GM23338 (cell line): ENCODE measurements around the gene HBS1L.

Experiments
- CREB1 ChIP-seq: fragments of 250-450 bp; sonication (Bioruptor Pico); IDR thresholded peaks from 2 replicates; pipeline ENCODE4 v1.5.0; 2020; ENCODE audit warnings: low read depth, mild to moderate bottlenecking, moderate library complexity
- EZH2 ChIP-seq: fragments of 200-600 bp; sonication (generic); IDR thresholded peaks from one replicate; pipeline ENCODE4 v1.8.0; 2017; ENCODE audit warnings: antibody characterized with exemption, mild to moderate bottlenecking, low read depth; ENCODE audit not compliant: unreplicated experiment
- EZH2phosphoT487 ChIP-seq: fragments of 200-600 bp; sonication (generic); IDR thresholded peaks from one replicate; pipeline ENCODE4 v1.8.1; 2018; ENCODE audit warnings: antibody characterized with exemption; ENCODE audit not compliant: unreplicated experiment
- JUNB ChIP-seq: IDR thresholded peaks from one replicate; pipeline ENCODE4 v1.6.1; 2016; ENCODE audit warnings: antibody characterized with exemption; ENCODE audit not compliant: unreplicated experiment
- NANOG ChIP-seq: IDR thresholded peaks from 2 replicates; pipeline ENCODE4 v1.6.1; 2016; ENCODE audit warnings: antibody characterized with exemption, borderline replicate concordance
- POLR2AphosphoS5 ChIP-seq: IDR thresholded peaks from 2 replicates; pipeline ENCODE4 v1.6.1; 2016; ENCODE audit warnings: antibody characterized with exemption, low read depth
- STAT1 ChIP-seq: IDR thresholded peaks from one replicate; pipeline ENCODE4 v1.6.1; 2016; ENCODE audit warnings: antibody characterized with exemption; ENCODE audit not compliant: unreplicated experiment
- ZNF114 ChIP-seq: fragments of 250-450 bp; sonication (Bioruptor Pico); IDR thresholded peaks from 2 replicates; pipeline ENCODE4 v1.5.0; 2020; ENCODE audit warnings: mild to moderate bottlenecking, moderate library complexity
- ZNF331 ChIP-seq: fragments of 250-450 bp; sonication (Bioruptor Pico); IDR thresholded peaks from 2 replicates; pipeline ENCODE4 v1.5.0; 2020; ENCODE audit warnings: low read depth, mild to moderate bottlenecking, moderate library complexity
- TF ChIP-seq, protein P1 (sequence below), 2 experiments: fragments of 200-600 bp in 1 of 2; sonication (generic) in 1 of 2; conservative IDR thresholded peaks; 2 replicates each; pipeline versions ENCODE4 v1.5.1 to v1.6.1; 2016 to 2017; ENCODE audit warnings: antibody characterized with exemption in 2 of 2, low read depth in 2 of 2, mild to moderate bottlenecking in 2 of 2, moderate library complexity in 1 of 2
- TF ChIP-seq, protein P2 (sequence below): IDR thresholded peaks from one replicate; pipeline ENCODE4 v1.6.1; 2018; ENCODE audit warnings: antibody characterized with exemption; ENCODE audit not compliant: unreplicated experiment
- TF ChIP-seq, protein P3 (sequence below): IDR thresholded peaks from 2 replicates; pipeline ENCODE4 v1.6.1; 2016; ENCODE audit warnings: antibody characterized with exemption
- TF ChIP-seq, protein P4 (sequence below): fragments of 250-450 bp; sonication (Bioruptor Pico); IDR thresholded peaks from 2 replicates; pipeline ENCODE4 v1.5.0; 2020; ENCODE audit warnings: mild to moderate bottlenecking, moderate library complexity

DNA sequence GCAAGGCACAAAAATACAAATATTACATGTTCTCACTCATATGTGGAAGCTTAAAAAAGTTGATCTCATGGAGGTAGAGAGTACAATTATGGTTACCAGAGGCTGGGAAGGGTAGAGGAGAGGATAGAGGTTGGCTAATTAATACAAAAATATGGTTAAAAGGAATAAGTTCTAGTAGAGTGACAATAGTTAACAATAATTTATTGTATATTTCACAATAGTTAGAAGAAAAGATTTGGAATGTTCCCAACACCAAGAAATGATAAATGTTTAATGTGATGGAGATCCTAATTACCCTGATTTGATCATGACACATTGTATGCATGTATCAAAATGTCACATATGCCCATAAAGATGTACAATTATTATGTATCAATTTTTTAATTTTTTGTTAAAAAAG, 106.5 kb downstream of the HBS1L start:
- TF ChIP-seq POLR2AphosphoS5: no peak
- TF ChIP-seq EZH2: no peak
- TF ChIP-seq, protein P1, sequence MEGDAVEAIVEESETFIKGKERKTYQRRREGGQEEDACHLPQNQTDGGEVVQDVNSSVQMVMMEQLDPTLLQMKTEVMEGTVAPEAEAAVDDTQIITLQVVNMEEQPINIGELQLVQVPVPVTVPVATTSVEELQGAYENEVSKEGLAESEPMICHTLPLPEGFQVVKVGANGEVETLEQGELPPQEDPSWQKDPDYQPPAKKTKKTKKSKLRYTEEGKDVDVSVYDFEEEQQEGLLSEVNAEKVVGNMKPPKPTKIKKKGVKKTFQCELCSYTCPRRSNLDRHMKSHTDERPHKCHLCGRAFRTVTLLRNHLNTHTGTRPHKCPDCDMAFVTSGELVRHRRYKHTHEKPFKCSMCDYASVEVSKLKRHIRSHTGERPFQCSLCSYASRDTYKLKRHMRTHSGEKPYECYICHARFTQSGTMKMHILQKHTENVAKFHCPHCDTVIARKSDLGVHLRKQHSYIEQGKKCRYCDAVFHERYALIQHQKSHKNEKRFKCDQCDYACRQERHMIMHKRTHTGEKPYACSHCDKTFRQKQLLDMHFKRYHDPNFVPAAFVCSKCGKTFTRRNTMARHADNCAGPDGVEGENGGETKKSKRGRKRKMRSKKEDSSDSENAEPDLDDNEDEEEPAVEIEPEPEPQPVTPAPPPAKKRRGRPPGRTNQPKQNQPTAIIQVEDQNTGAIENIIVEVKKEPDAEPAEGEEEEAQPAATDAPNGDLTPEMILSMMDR (conservative IDR thresholded peaks at IDR 0.05; ENCODE audit: low read depth in 2 of 2): no peak
- no peak for TF ChIP-seq EZH2phosphoT487
- no peak for TF ChIP-seq JUNB
- TF ChIP-seq ZNF331 (CRISPR knock-in tag): no peak
- TF ChIP-seq, protein P2, sequence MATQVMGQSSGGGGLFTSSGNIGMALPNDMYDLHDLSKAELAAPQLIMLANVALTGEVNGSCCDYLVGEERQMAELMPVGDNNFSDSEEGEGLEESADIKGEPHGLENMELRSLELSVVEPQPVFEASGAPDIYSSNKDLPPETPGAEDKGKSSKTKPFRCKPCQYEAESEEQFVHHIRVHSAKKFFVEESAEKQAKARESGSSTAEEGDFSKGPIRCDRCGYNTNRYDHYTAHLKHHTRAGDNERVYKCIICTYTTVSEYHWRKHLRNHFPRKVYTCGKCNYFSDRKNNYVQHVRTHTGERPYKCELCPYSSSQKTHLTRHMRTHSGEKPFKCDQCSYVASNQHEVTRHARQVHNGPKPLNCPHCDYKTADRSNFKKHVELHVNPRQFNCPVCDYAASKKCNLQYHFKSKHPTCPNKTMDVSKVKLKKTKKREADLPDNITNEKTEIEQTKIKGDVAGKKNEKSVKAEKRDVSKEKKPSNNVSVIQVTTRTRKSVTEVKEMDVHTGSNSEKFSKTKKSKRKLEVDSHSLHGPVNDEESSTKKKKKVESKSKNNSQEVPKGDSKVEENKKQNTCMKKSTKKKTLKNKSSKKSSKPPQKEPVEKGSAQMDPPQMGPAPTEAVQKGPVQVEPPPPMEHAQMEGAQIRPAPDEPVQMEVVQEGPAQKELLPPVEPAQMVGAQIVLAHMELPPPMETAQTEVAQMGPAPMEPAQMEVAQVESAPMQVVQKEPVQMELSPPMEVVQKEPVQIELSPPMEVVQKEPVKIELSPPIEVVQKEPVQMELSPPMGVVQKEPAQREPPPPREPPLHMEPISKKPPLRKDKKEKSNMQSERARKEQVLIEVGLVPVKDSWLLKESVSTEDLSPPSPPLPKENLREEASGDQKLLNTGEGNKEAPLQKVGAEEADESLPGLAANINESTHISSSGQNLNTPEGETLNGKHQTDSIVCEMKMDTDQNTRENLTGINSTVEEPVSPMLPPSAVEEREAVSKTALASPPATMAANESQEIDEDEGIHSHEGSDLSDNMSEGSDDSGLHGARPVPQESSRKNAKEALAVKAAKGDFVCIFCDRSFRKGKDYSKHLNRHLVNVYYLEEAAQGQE: no peak
- TF ChIP-seq, protein P3, sequence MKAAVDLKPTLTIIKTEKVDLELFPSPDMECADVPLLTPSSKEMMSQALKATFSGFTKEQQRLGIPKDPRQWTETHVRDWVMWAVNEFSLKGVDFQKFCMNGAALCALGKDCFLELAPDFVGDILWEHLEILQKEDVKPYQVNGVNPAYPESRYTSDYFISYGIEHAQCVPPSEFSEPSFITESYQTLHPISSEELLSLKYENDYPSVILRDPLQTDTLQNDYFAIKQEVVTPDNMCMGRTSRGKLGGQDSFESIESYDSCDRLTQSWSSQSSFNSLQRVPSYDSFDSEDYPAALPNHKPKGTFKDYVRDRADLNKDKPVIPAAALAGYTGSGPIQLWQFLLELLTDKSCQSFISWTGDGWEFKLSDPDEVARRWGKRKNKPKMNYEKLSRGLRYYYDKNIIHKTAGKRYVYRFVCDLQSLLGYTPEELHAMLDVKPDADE: no peak
- no peak for TF ChIP-seq CREB1 (CRISPR knock-in tag)
- no peak for TF ChIP-seq ZNF114 (CRISPR knock-in tag)
- TF ChIP-seq NANOG: no peak
- TF ChIP-seq, protein P4, sequence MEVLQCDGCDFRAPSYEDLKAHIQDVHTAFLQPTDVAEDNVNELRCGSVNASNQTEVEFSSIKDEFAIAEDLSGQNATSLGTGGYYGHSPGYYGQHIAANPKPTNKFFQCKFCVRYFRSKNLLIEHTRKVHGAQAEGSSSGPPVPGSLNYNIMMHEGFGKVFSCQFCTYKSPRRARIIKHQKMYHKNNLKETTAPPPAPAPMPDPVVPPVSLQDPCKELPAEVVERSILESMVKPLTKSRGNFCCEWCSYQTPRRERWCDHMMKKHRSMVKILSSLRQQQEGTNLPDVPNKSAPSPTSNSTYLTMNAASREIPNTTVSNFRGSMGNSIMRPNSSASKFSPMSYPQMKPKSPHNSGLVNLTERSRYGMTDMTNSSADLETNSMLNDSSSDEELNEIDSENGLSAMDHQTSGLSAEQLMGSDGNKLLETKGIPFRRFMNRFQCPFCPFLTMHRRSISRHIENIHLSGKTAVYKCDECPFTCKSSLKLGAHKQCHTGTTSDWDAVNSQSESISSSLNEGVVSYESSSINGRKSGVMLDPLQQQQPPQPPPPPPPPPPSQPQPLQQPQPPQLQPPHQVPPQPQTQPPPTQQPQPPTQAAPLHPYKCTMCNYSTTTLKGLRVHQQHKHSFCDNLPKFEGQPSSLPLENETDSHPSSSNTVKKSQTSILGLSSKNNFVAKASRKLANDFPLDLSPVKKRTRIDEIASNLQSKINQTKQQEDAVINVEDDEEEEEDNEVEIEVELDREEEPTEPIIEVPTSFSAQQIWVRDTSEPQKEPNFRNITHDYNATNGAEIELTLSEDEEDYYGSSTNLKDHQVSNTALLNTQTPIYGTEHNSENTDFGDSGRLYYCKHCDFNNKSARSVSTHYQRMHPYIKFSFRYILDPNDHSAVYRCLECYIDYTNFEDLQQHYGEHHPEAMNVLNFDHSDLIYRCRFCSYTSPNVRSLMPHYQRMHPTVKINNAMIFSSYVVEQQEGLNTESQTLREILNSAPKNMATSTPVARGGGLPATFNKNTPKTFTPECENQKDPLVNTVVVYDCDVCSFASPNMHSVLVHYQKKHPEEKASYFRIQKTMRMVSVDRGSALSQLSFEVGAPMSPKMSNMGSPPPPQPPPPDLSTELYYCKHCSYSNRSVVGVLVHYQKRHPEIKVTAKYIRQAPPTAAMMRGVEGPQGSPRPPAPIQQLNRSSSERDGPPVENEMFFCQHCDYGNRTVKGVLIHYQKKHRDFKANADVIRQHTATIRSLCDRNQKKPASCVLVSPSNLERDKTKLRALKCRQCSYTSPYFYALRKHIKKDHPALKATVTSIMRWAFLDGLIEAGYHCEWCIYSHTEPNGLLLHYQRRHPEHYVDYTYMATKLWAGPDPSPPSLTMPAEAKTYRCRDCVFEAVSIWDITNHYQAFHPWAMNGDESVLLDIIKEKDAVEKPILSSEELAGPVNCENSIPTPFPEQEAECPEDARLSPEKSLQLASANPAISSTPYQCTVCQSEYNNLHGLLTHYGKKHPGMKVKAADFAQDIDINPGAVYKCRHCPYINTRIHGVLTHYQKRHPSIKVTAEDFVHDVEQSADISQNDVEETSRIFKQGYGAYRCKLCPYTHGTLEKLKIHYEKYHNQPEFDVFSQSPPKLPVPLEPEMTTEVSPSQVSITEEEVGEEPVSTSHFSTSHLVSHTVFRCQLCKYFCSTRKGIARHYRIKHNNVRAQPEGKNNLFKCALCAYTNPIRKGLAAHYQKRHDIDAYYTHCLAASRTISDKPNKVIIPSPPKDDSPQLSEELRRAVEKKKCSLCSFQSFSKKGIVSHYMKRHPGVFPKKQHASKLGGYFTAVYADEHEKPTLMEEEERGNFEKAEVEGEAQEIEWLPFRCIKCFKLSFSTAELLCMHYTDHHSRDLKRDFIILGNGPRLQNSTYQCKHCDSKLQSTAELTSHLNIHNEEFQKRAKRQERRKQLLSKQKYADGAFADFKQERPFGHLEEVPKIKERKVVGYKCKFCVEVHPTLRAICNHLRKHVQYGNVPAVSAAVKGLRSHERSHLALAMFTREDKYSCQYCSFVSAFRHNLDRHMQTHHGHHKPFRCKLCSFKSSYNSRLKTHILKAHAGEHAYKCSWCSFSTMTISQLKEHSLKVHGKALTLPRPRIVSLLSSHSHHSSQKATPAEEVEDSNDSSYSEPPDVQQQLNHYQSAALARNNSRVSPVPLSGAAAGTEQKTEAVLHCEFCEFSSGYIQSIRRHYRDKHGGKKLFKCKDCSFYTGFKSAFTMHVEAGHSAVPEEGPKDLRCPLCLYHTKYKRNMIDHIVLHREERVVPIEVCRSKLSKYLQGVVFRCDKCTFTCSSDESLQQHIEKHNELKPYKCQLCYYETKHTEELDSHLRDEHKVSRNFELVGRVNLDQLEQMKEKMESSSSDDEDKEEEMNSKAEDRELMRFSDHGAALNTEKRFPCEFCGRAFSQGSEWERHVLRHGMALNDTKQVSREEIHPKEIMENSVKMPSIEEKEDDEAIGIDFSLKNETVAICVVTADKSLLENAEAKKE (CRISPR knock-in tag): no peak
- no peak for TF ChIP-seq STAT1
